Right lobe of liver (tissue), 4 donors: ENCODE results near the gene CERS6.

Source experiments
- CTCF ChIP-seq, 4 donors: fragments of 200-600 bp in 3 of 4; fragments of 450-650 bp in 1 of 4; IDR thresholded peaks; one replicate each; pipeline versions ENCODE4 v1.5.1 to v1.8.0; 2016 to 2022; ENCODE audit warnings: antibody characterized with exemption in 4 of 4, mild to moderate bottlenecking in 2 of 4
- POLR2A ChIP-seq: fragments of 450-650 bp; IDR thresholded peaks from one replicate; pipeline ENCODE4 v1.6.1; 2017; ENCODE audit warnings: antibody characterized with exemption, mild to moderate bottlenecking
- donor health status: DM: no; HTN: no; CAD: no.
- donor health status: DM: no; HTN: no; CAD: no.
- donor health status: DM: no; HTN: yes; CAD: no.

GRCh38 chr2:168566974-168567665 is 111.0 kb downstream of the CERS6 start:
- TF ChIP-seq CTCF (IDR thresholded peaks at IDR 0.05) (no peak), POLR2A (no peak)
